Activated CD8-positive, alpha-beta T cell treated with anti-CD3 and anti-CD28 coated beads, Interleukin-2, amount 10 ng/mL, durations not matched to agents 7 days and 5 days (primary cell): Measurements from ENCODE around the gene ASB14. TPM values are rescaled to one million over a fixed set of nuclear protein-coding genes. Genes with fewer than 3 reads are reported as not detected.

Experiments
- total RNA-seq, 2 experiments: library from RNA; stranded (reverse); gene quantifications; one replicate each; pipeline ENCODE4 v1.2.3, GENCODE V29; 2021

ASB14 gene
- total RNA-seq, 2 experiments from 2014 or later = not detected

Other genes starting within 250 kb of the ASB14 start
- gene SPATA12, start 232.0 kb downstream of the ASB14 start, total RNA-seq = not detected
- not detected for gene IL17RD, start 127.3 kb downstream of the ASB14 start, total RNA-seq
- under 1 TPM; 0.37 to 0.68 TPM for gene HESX1, start 92.7 kb downstream of the ASB14 start, total RNA-seq
- gene APPL1, start 65.0 kb downstream of the ASB14 start, total RNA-seq = 10 to 100 TPM; 36.6 to 37.3 TPM